Activated T-cell treated with anti-CD3 and anti-CD28 coated beads, Interleukin-2, amount 50 U/mL, for 24 hours (primary cell): ENCODE data around the gene SLC16A13.

Experiments
- DNase-seq: peaks from one replicate; pipeline ENCODE4 v3.0.0-alpha.2; 2020
- H3K27ac Mint-ChIP-seq: 2 replicates; pipeline ENCODE4 v1.8.0; 2020; ENCODE audit warnings: mild to moderate bottlenecking, mixed read lengths
- H3K27me3 Mint-ChIP-seq: 2 replicates; pipeline ENCODE4 v1.8.0; 2020; ENCODE audit warnings: mixed read lengths
- H3K36me3 Mint-ChIP-seq: 2 replicates; pipeline ENCODE4 v1.8.0; 2020; ENCODE audit warnings: low read depth, mixed read lengths
- H3K4me1 Mint-ChIP-seq: 2 replicates; pipeline ENCODE4 v1.8.0; 2020; ENCODE audit warnings: low read depth, mixed read lengths
- H3K4me3 Mint-ChIP-seq: 2 replicates; pipeline ENCODE4 v1.8.0; 2020; ENCODE audit warnings: mild to moderate bottlenecking, moderate library complexity, mixed read lengths
- H3K9me3 Mint-ChIP-seq: 2 replicates; pipeline ENCODE4 v1.8.0; 2020; ENCODE audit warnings: mixed read lengths

Gene SLC16A13

DNA sequence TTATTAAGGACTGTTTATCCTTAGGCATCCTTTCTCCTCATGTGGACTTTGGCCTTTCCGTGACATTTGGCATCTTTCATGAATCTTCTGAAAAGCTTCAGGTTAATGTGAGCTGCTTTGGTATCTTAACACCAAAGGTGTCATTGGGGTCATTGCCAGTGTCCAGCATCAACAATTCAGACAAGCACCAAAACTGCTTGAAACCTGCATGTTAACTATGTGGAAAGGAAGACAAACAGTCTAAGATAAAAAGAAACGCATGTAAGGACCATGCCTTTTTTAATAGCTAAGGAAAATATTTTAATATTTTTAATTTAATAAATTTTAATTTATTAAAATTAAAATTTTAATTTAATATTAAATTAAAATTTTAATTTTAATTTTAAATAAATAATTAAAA lies 32.1 kb upstream of the SLC16A13 start:
- peaks cover 66% of the 10 kb centered on the region for H3K36me3 Mint-ChIP-seq
- H3K27ac Mint-ChIP-seq = no peak overlapping the region

GRCh38 chr17:7004398-7005253 lies 31.2 kb upstream of the SLC16A13 start:
- peak; percentile 49 for DNase-seq
- no peaks in the 10 kb centered on the region for H3K27me3 Mint-ChIP-seq
- peak overlapping the region; percentile 16 for H3K27ac Mint-ChIP-seq

More for the DNA sequence above, 32.1 kb upstream of the SLC16A13 start:
- Mint-ChIP-seq H3K4me3 (no peak overlapping the region), H3K4me1 (peaks cover 16% of the 10 kb centered on the region), H3K9me3 (no peaks in the 10 kb centered on the region), H3K27me3 (no peaks in the 10 kb centered on the region)
- DNase-seq = no peak

DNA sequence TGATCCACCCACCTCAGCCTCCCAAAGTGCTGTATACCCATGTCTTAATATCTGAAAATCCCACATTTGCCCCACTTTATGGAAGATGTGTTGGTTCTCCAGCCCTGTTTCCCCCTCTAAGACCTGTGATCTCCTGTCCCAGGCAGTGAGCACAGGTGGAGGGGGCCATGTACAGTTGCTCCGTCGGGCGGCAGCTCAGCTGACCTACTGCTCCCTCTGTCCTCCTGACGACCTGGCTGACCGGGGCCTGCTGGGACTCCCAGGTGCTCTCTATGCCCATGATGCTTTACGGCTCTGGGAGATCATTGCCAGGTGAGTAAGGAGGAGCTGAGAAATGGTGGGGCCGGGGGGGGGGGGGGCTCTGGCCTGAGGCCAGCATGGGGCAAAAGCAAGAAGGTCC lies 30.1 kb upstream of the SLC16A13 start:
- Mint-ChIP-seq H3K36me3 (peaks cover 63% of the 10 kb centered on the region), H3K4me3 (no peak overlapping the region), H3K9me3 (no peaks in the 10 kb centered on the region), H3K4me1 (peaks cover 36% of the 10 kb centered on the region), H3K27me3 (no peaks in the 10 kb centered on the region), H3K27ac (no peak overlapping the region)
- DNase-seq = no peak

More at GRCh38 chr17:7004398-7005253, 31.2 kb upstream of the SLC16A13 start:
- Mint-ChIP-seq H3K4me3 (no peak overlapping the region), H3K4me1 (peaks cover 25% of the 10 kb centered on the region), H3K9me3 (no peaks in the 10 kb centered on the region), H3K36me3 (peaks cover 65% of the 10 kb centered on the region)

DNA sequence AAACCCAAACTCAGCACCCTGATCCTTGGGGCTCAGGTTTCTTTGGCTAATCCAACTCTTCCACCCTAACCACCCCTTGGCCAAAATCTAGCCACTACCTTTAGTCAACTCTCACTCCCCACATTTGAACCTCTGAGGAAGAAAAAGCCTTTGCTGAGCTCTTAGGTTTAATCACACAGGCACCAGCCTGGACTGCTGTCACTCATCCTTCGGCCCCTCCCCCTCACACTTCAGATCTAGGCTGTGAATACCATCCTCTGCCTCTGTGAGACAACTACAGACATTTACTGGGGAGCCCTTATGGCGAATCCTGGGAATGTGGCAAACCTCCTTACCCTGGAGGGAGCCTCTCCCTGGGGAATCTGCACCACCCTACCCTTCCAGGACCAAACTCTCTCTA lies 28.7 kb upstream of the SLC16A13 start:
- H3K4me1 Mint-ChIP-seq = peaks cover 48% of the 10 kb centered on the region
- H3K36me3 Mint-ChIP-seq = peaks cover 59% of the 10 kb centered on the region
- H3K4me3 Mint-ChIP-seq = no peak overlapping the region
- no peaks in the 10 kb centered on the region for H3K9me3 Mint-ChIP-seq
- DNase-seq = no peak
- H3K27ac Mint-ChIP-seq = peak overlapping the region; percentile 41
- H3K27me3 Mint-ChIP-seq = no peaks in the 10 kb centered on the region

DNA sequence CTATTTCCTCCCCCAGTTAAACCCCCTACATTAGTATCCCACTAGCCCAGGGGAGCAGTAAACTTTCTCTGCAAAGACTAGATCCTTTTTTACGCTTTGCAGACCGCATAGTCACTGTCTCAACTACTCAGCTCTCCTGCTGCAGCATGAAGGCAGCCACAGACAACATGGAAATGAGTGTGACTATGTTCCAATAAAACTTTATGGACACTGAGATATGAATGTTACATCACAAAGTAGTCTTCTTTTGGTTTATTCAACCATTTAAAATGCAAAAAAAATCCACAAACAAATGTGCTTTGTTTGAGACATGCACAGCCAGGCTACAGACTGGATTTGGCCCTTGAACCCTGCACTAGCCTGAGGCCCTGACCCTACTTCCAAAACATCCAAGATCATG lies 25.3 kb upstream of the SLC16A13 start:
- H3K27me3 Mint-ChIP-seq = no peaks in the 10 kb centered on the region
- H3K4me3 Mint-ChIP-seq = peak overlapping the region; percentile 63
- H3K4me1 Mint-ChIP-seq = peaks cover 49% of the 10 kb centered on the region
- DNase-seq = no peak
- no peaks in the 10 kb centered on the region for H3K9me3 Mint-ChIP-seq
- peaks cover 70% of the 10 kb centered on the region for H3K36me3 Mint-ChIP-seq
- H3K27ac Mint-ChIP-seq = peak overlapping the region; percentile 80

- no peak for DNase-seq
- Mint-ChIP-seq H3K27me3 (no peaks in the 10 kb centered on the region), H3K27ac (peak overlapping the region; percentile 100), H3K36me3 (peaks cover 74% of the 10 kb centered on the region), H3K9me3 (no peaks in the 10 kb centered on the region), H3K4me3 (peak overlapping the region; percentile 98), H3K4me1 (peaks cover 58% of the 10 kb centered on the region)
Measured at GRCh38 chr17:7011415-7011814, 24.4 kb upstream of the SLC16A13 start.

DNA sequence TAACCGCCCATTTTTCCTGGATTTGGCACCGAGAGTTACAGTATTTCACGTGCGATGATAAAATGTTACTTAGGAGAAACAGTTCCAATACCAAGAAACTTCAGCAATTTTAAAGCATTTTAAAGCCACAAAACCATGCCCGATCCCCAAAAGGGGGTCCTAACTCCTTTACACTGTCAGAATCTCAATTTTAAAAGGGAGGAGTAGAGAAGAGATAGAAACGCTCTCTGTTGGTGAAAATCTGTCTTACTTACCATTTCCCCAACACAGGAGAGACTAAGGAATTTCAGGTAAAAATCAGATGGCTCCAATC lies 23.9 kb upstream of the SLC16A13 start:
- Mint-ChIP-seq H3K4me1 (peaks cover 63% of the 10 kb centered on the region), H3K9me3 (no peaks in the 10 kb centered on the region), H3K36me3 (peaks cover 75% of the 10 kb centered on the region), H3K27me3 (no peaks in the 10 kb centered on the region), H3K4me3 (peak overlapping the region; percentile 98), H3K27ac (peak overlapping the region; percentile 100)
- no peak for DNase-seq

DNA sequence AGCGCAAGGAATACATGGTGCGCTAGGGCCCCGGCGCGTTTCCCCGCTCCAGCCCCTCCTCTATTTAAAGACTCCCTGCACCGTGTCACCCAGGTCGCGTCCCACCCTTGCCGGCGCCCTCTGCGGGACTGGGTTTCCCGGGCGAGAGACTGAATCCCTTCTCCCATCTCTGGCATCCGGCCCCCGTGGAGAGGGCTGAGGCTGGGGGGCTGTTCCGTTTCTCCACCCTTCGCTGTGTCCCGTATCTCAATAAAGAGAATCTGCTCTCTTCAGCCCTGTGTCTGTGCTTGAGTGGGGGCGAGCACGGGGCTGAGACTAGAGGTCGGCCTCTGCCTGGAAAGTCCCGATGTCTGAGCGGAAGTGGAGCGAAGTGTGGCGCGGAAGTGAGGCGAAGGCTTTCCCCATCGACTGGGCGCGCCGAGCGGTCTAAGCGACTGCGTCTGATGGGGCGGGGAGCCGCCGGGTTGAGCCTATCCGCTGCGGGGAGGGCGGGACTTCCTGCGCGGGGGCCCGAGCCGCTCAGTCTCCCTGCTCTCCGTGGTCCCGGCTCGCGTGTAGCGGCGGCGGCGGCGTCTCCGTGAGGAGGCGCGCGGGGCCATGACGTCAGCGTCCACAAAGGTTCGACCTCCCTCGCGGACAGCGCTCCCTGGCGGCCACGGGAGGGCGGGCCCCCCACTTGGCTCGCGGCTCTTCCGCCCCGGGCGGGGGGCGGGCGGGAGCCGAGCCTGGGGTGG lies 21.4 kb upstream of the SLC16A13 start:
- Mint-ChIP-seq H3K9me3 (no peaks in the 10 kb centered on the region), H3K27ac (peak overlapping the region; percentile 100), H3K4me1 (peaks cover 65% of the 10 kb centered on the region), H3K4me3 (peak overlapping the region; percentile 98), H3K27me3 (no peaks in the 10 kb centered on the region), H3K36me3 (peaks cover 70% of the 10 kb centered on the region)
- DNase-seq = peak; percentile 97

GRCh38 chr17:7014995-7015958 lies 20.5 kb upstream of the SLC16A13 start:
- Mint-ChIP-seq H3K27ac (peak overlapping the region; percentile 98), H3K27me3 (no peaks in the 10 kb centered on the region), H3K36me3 (peaks cover 62% of the 10 kb centered on the region), H3K9me3 (no peaks in the 10 kb centered on the region), H3K4me1 (peaks cover 56% of the 10 kb centered on the region), H3K4me3 (peak overlapping the region; percentile 98)
- DNase-seq = peak; percentile 81

- no peaks in the 10 kb centered on the region for H3K9me3 Mint-ChIP-seq
- H3K36me3 Mint-ChIP-seq = peaks cover 57% of the 10 kb centered on the region
- peak overlapping the region; percentile 98 for H3K27ac Mint-ChIP-seq
- no peaks in the 10 kb centered on the region for H3K27me3 Mint-ChIP-seq
- no peak for DNase-seq
- peak overlapping the region; percentile 98 for H3K4me3 Mint-ChIP-seq
- peaks cover 49% of the 10 kb centered on the region for H3K4me1 Mint-ChIP-seq
Measured at GRCh38 chr17:7016418-7016817, 19.4 kb upstream of the SLC16A13 start.

- H3K36me3 Mint-ChIP-seq = peaks cover 52% of the 10 kb centered on the region
- peak overlapping the region; percentile 98 for H3K27ac Mint-ChIP-seq
- H3K4me1 Mint-ChIP-seq = peaks cover 49% of the 10 kb centered on the region
- H3K4me3 Mint-ChIP-seq = peak overlapping the region; percentile 98
- no peak for DNase-seq
- H3K27me3 Mint-ChIP-seq = no peaks in the 10 kb centered on the region
- no peaks in the 10 kb centered on the region for H3K9me3 Mint-ChIP-seq
Measured at GRCh38 chr17:7016886-7017826, 18.7 kb upstream of the SLC16A13 start.

- H3K27ac Mint-ChIP-seq = peak overlapping the region; percentile 9
- H3K9me3 Mint-ChIP-seq = no peaks in the 10 kb centered on the region
- no peak for DNase-seq
- H3K27me3 Mint-ChIP-seq = peaks cover 4% of the 10 kb centered on the region
- H3K36me3 Mint-ChIP-seq = peaks cover 48% of the 10 kb centered on the region
- H3K4me1 Mint-ChIP-seq = peaks cover 54% of the 10 kb centered on the region
- no peak overlapping the region for H3K4me3 Mint-ChIP-seq
Measured at GRCh38 chr17:7017827-7018200, 18.0 kb upstream of the SLC16A13 start.

DNA sequence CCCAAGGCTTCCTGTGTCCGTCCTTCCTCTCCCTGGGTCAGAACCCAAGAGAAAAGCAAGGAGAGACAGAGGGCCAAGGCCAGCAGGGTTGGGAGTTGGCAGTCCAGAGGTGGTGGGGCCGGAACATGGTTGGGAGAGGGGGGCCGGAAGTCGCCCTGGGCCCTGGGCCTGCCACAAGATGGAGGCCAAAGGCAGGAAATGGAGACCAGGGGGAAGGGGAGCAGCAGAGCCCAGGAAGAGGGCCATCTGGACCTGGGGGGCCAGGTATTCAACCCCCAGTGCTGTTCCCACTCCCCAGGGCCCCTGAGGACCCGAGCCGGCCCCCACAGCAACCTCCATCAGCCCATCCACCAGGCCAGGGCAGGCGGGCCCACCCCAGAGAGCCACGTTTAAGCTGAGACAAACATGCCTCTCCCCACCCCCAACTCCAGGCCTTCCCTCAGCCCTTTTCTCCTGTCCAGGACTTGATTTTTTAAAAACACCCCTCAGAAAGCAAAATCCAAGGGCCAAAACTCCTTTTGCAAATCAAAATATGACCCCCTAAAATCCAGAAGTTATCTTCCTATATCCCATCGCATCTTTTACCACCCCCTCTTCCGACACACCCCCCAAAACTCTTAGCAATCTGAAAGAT lies 17.4 kb upstream of the SLC16A13 start:
- Mint-ChIP-seq H3K4me3 (no peak overlapping the region), H3K4me1 (peaks cover 59% of the 10 kb centered on the region), H3K36me3 (peaks cover 41% of the 10 kb centered on the region), H3K27ac (no peak overlapping the region), H3K9me3 (no peaks in the 10 kb centered on the region), H3K27me3 (peaks cover 9% of the 10 kb centered on the region)
- no peak for DNase-seq
